K562 (cell line): ENCODE measurements around the gene CEACAM7. TPM values are rescaled to one million over a fixed set of nuclear protein-coding genes. Genes with fewer than 3 reads are reported as not detected.

Source experiments
- CBFB ChIP-seq: sonication (generic); formaldehyde crosslinking; IDR thresholded peaks from 2 replicates; pipeline ENCODE4 v1.4.0; 2020; ENCODE audit warnings: mild to moderate bottlenecking, missing genetic modification reagents
- CBX5 ChIP-seq: IDR thresholded peaks from 2 replicates; pipeline ENCODE4 v1.6.1; 2014; ENCODE audit warnings: low read depth, borderline replicate concordance
- CEBPG ChIP-seq, 3 experiments: fragments of 200-800 bp in 1 of 3; sonication (Bioruptor generic) in 1 of 3; sonication (generic) in 1 of 3; formaldehyde crosslinking in 1 of 3; IDR thresholded peaks in 2 of 3; conservative IDR thresholded peaks in 1 of 3; 2 replicates each; pipeline versions ENCODE4 v1.6.1 to v1.8.0; 2016 to 2022; ENCODE audit warnings: missing compliant biosample characterization in 2 of 3, missing genetic modification characterization in 2 of 3, mild to moderate bottlenecking in 1 of 3, missing genetic modification reagents in 1 of 3
- CREB3L1 ChIP-seq: fragments of 450-650 bp; IDR thresholded peaks from 2 replicates; pipeline ENCODE4 v1.6.1; 2014; ENCODE audit warnings: low read depth, mild to moderate bottlenecking, moderate library complexity, borderline replicate concordance
- CTCFL ChIP-seq: IDR thresholded peaks from 2 replicates; pipeline ENCODE4 v1.6.1; 2011; ENCODE audit warnings: borderline replicate concordance, low read depth, mild to moderate bottlenecking, moderate library complexity, low read length; ENCODE audit not compliant: insufficient read depth, poor library complexity, severe bottlenecking
- HES1 ChIP-seq: fragments of 450-650 bp; IDR thresholded peaks from 2 replicates; pipeline ENCODE4 v1.6.1; 2016; ENCODE audit warnings: low read depth, mild to moderate bottlenecking, moderate library complexity
- HNRNPK ChIP-seq: fragments of 200-400 bp; formaldehyde crosslinking; IDR thresholded peaks from one replicate; pipeline ENCODE4 v1.6.1; 2018; ENCODE audit warnings: mild to moderate bottlenecking, low read depth, low read length; ENCODE audit not compliant: poor library complexity, severe bottlenecking
- KDM2B ChIP-seq: fragments of 250-450 bp; sonication (Bioruptor Pico); IDR thresholded peaks from 2 replicates; pipeline ENCODE4 v1.8.0; 2021; ENCODE audit warnings: mild to moderate bottlenecking, moderate library complexity
- KLF6 ChIP-seq: fragments of 250-450 bp; sonication (Bioruptor Pico); IDR thresholded peaks from 2 replicates; pipeline ENCODE4 v1.4.0; 2020; ENCODE audit warnings: mild to moderate bottlenecking, moderate library complexity, borderline replicate concordance
- MAFG ChIP-seq: fragments of 450-650 bp; conservative IDR thresholded peaks from 2 replicates; pipeline ENCODE4 v1.6.1; 2016; ENCODE audit warnings: missing genetic modification characterization, missing compliant biosample characterization
- MAZ ChIP-seq, 2 experiments: fragments of 450-650 bp in 1 of 2; sonication (generic) in 1 of 2; formaldehyde crosslinking; IDR thresholded peaks in 1 of 2; conservative IDR thresholded peaks in 1 of 2; 2 replicates each; pipeline versions ENCODE4 v1.4.0 to v1.5.0; 2020; ENCODE audit warnings: mild to moderate bottlenecking in 1 of 2, missing genetic modification reagents in 1 of 2
- NFE2L1 ChIP-seq: fragments of 450-650 bp; IDR thresholded peaks from 2 replicates; pipeline ENCODE4 v1.6.1; 2016; ENCODE audit warnings: missing genetic modification characterization, low read depth, mild to moderate bottlenecking, missing compliant biosample characterization, moderate library complexity, borderline replicate concordance
- SAFB ChIP-seq: fragments of 200-400 bp; formaldehyde crosslinking; IDR thresholded peaks from 2 replicates; pipeline ENCODE4 v1.6.1; 2017; ENCODE audit warnings: low read depth, low read length, borderline replicate concordance
- SP2 ChIP-seq: IDR thresholded peaks from 2 replicates; pipeline ENCODE4 v1.6.1; 2011; ENCODE audit warnings: mild to moderate bottlenecking, low read depth, low read length, moderate library complexity; ENCODE audit not compliant: poor library complexity, severe bottlenecking; ENCODE audit errors: extremely low read depth
- SPI1 ChIP-seq: IDR thresholded peaks from 2 replicates; pipeline ENCODE4 v1.6.1; 2011; ENCODE audit warnings: low read depth, low read length, control low read depth, borderline replicate concordance
- TOE1 ChIP-seq, 2 experiments: fragments of 450-650 bp in 1 of 2; sonication (generic) in 1 of 2; formaldehyde crosslinking in 1 of 2; IDR thresholded peaks; 2 replicates each; pipeline versions ENCODE4 v1.7.1 to v1.8.0; 2016 to 2022; ENCODE audit warnings: borderline replicate concordance in 2 of 2, mild to moderate bottlenecking in 2 of 2, antibody characterized with exemption in 1 of 2, inconsistent platforms in 1 of 2, low read depth in 1 of 2, missing genetic modification reagents in 1 of 2, moderate library complexity in 1 of 2
- TRIM28 ChIP-seq: fragments of 450-650 bp; IDR thresholded peaks from 2 replicates; pipeline ENCODE4 v1.6.1; 2017
- TSC22D4 ChIP-seq: fragments of 450-650 bp; IDR thresholded peaks from 2 replicates; pipeline ENCODE4 v1.6.1; 2016; ENCODE audit warnings: missing genetic modification characterization, missing biosample characterization, control low read depth
- ZNF263 ChIP-seq: sonication (generic); formaldehyde crosslinking; IDR thresholded peaks from 2 replicates; pipeline ENCODE4 v1.8.0; 2022; ENCODE audit warnings: mild to moderate bottlenecking, missing genetic modification reagents, borderline replicate concordance
- ZNF280A ChIP-seq: fragments of 450-650 bp; IDR thresholded peaks from 2 replicates; pipeline ENCODE4 v1.6.1; 2018; ENCODE audit warnings: mild to moderate bottlenecking, low read depth; ENCODE audit not compliant: partially characterized antibody
- polyA plus RNA-seq, 8 experiments: library from polyadenylated mRNA; depleted of rRNA in 4 of 8; stranded (reverse) in 5 of 8; unstranded in 3 of 8; fragments of >200 nt; fragmentation: Nextera tagmentation in 2 of 8; fragmentation: Illumina TruSeq in 1 of 8; extraction: Ambion mirVana in 2 of 8; extraction: Trizol in 1 of 8; gene quantifications; 2 replicates each; pipeline versions ENCODE4 v1.2.1 to v1.2.3, GENCODE V29; 2011 to 2014; ENCODE audit warnings: inconsistent platforms in 1 of 8, missing spikeins in 1 of 8
- total RNA-seq, 7 experiments: library from RNA; depleted of rRNA in 6 of 7; stranded (reverse); fragments of >200 nt in 6 of 7; fragmentation: Illumina TruSeq in 2 of 7; extraction: Trizol in 2 of 7; gene quantifications; 2 replicates each; pipeline versions ENCODE4 v1.2.1 to v1.2.3, GENCODE V29; 2011 to 2021; ENCODE audit warnings: low replicate concordance in 1 of 7

CEACAM7 gene
- total and polyA plus RNA-seq, 9 of the 15 experiments (the other 6 are each of a cell fraction or from before 2014, with no cell fraction given): not detected

- TF ChIP-seq KLF6 (CRISPR knock-in tag) (no peak), CBFB (CRISPR knock-in tag) (no peak), TRIM28 (peak; percentile 74; the same call in 1 of the 2 replicates), SPI1 (no peak), TOE1 (IDR thresholded peaks at IDR 0.05; ENCODE audit: borderline replicate concordance) (no peak), TOE1 (CRISPR knock-in tag; IDR thresholded peaks at IDR 0.05; ENCODE audit: borderline replicate concordance, low read depth) (no peak), SP2 (no peak), TSC22D4 (tag) (no peak), CREB3L1 (no peak), KDM2B (CRISPR knock-in tag) (no peak), SAFB (no peak), MAFG (tag) (no peak), CEBPG (CRISPR knock-in tag; IDR thresholded peaks at IDR 0.05) (no peak), CEBPG (tag; conservative IDR thresholded peaks at IDR 0.05 in 1 of 2, IDR thresholded peaks at IDR 0.05 in 1 of 2) (no peak), HES1 (no peak), CBX5 (peak; percentile 92), HNRNPK (no peak), ZNF263 (no peak), NFE2L1 (no peak), CTCFL (no peak), MAZ (CRISPR knock-in tag; conservative IDR thresholded peaks at IDR 0.05 in 1 of 2, IDR thresholded peaks at IDR 0.05 in 1 of 2) (no peak), ZNF280A (peak; percentile 67)
These were observed 22.0 kb downstream of the CEACAM7 start (continued) for GRCh38 chr19:41666075-41666474.
